Measurements from ENCODE around the gene CCDC33.

DNA sequence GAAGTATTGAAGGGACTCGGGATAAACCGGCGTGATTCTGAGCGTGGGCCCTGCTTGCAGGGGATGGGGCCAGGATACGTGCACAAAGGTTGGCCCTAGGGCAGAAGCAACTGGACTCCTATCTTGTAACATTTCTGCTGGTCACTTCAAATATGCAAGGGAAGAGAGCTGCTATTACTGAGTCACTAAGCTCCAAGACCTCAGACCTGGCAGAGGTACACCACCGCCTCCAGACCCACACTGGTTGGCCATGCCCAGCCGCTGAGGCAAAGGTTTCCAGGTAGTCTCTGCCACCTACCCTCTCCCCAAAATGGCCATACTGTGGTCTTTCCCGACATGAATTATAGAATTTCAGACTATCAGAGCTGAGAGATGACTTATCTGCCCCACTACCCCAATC, 20.2 kb upstream of the CCDC33 start:
- no peak for TF ChIP-seq POLR2A (IDR thresholded peaks at IDR 0.05; ENCODE audit: low read depth, low read length)
- TF ChIP-seq, protein P1, sequence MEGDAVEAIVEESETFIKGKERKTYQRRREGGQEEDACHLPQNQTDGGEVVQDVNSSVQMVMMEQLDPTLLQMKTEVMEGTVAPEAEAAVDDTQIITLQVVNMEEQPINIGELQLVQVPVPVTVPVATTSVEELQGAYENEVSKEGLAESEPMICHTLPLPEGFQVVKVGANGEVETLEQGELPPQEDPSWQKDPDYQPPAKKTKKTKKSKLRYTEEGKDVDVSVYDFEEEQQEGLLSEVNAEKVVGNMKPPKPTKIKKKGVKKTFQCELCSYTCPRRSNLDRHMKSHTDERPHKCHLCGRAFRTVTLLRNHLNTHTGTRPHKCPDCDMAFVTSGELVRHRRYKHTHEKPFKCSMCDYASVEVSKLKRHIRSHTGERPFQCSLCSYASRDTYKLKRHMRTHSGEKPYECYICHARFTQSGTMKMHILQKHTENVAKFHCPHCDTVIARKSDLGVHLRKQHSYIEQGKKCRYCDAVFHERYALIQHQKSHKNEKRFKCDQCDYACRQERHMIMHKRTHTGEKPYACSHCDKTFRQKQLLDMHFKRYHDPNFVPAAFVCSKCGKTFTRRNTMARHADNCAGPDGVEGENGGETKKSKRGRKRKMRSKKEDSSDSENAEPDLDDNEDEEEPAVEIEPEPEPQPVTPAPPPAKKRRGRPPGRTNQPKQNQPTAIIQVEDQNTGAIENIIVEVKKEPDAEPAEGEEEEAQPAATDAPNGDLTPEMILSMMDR (IDR thresholded peaks at IDR 0.05; ENCODE audit: extremely low read depth in 1 of 2, insufficient read depth in 1 of 2, low read depth in 1 of 2, low read length in 2 of 2) = no peak
- TF ChIP-seq GATA2 (IDR thresholded peaks at IDR 0.05; ENCODE audit: insufficient read depth, insufficient read length, low read depth, low read length) = no peak

Data from endothelial cell of umbilical vein (primary cell).